Cardiac septum (tissue), 1 donor: ENCODE results near the gene CCDC13. TPM values are rescaled to one million over a fixed set of nuclear protein-coding genes. Genes with fewer than 3 reads are reported as not detected.

Experiments used
- total RNA-seq: library from RNA; stranded (reverse); fragmentation: NEBNext Ultra II Directional; extraction: Animal tissue kit (Norgen Biotek cat#: 25700); gene quantifications from one replicate; pipeline ENCODE4 v1.2.1, GENCODE V29; 2021
- donor health status: DM: no; HTN: no; CAD: no.

Gene CCDC13
- total RNA-seq, 1 donor from 2014 or later: 1.1 TPM

Other genes with a start within 250 kb of the CCDC13 start
- 31.5 TPM for gene SEC22C, start 191.3 kb downstream of the CCDC13 start, total RNA-seq
- 9.6 TPM for gene SS18L2, start 182.4 kb downstream of the CCDC13 start, total RNA-seq
- 35.1 TPM for gene NKTR, start 172.6 kb downstream of the CCDC13 start, total RNA-seq
- 202 TPM for gene ZBTB47, start 119.6 kb downstream of the CCDC13 start, total RNA-seq
- 0.57 TPM for gene KLHL40, start 87.7 kb downstream of the CCDC13 start, total RNA-seq
- 505 TPM for gene HHATL, start 70.5 kb downstream of the CCDC13 start, total RNA-seq
- 266 TPM for gene HIGD1A, start 31.2 kb upstream of the CCDC13 start, total RNA-seq
- gene ACKR2, start 36.2 kb upstream of the CCDC13 start, total RNA-seq: 1.5 TPM
- not detected for gene CYP8B1, start 102.6 kb upstream of the CCDC13 start, total RNA-seq
- gene ZNF662, start 132.9 kb upstream of the CCDC13 start, total RNA-seq: 6.6 TPM
- 0.16 TPM for gene GASK1A, start 206.1 kb upstream of the CCDC13 start, total RNA-seq